Kidney glomerular epithelial cell (primary cell): ENCODE measurements around the gene MARK4.
"Not testable (repeated sequence)": the region's sequence is repeated elsewhere in the genome, so short reads cannot be mapped to it uniquely, and the experiment has no call there.

Source experiments
- DNase-seq: peaks from one replicate; lab custom pipeline; 2025; lab: John Stamatoyannopoulos, UW

The MARK4 gene

GRCh38 chr19:45305421-45305820 is 54.4 kb downstream of the MARK4 start:
- DNase-seq, result no peak

- no peak for DNase-seq
These were observed 55.0 kb downstream of the MARK4 start for GRCh38 chr19:45306040-45306439.

- DNase-seq, result no peak
These were observed 55.5 kb downstream of the MARK4 start for GRCh38 chr19:45306518-45307027.

- no peak for DNase-seq
These were observed 56.3 kb downstream of the MARK4 start for GRCh38 chr19:45307361-45307760.

GRCh38 chr19:45309322-45309721 is 58.3 kb downstream of the MARK4 start:
- not testable (repeated sequence) for DNase-seq

- no peak for DNase-seq
These were observed 60.5 kb downstream of the MARK4 start for GRCh38 chr19:45311621-45312020.

- DNase-seq, result not testable (repeated sequence)
These were observed 61.2 kb downstream of the MARK4 start for GRCh38 chr19:45312285-45312684.

GRCh38 chr19:45314708-45315245 is 63.7 kb downstream of the MARK4 start:
- DNase-seq, result no peak

GRCh38 chr19:45315304-45315703 is 64.2 kb downstream of the MARK4 start:
- DNase-seq, result no peak

- DNase-seq, result no peak
These were observed 70.1 kb downstream of the MARK4 start for GRCh38 chr19:45320997-45321775.

- DNase-seq, result no peak
These were observed 70.8 kb downstream of the MARK4 start for GRCh38 chr19:45321848-45322247.

- no peak for DNase-seq
These were observed 71.2 kb downstream of the MARK4 start for GRCh38 chr19:45322311-45322710.

- DNase-seq, result no peak
These were observed 71.7 kb downstream of the MARK4 start, which contains the start of gene CKM for GRCh38 chr19:45322744-45323281. Gene CKM (minus strand): TSS chr19:45322875. CDS start chr19:45319713, 3,162 bp downstream.

- no peak for DNase-seq
These were observed 72.6 kb downstream of the MARK4 start for GRCh38 chr19:45323671-45324081.

- no peak for DNase-seq
These were observed 73.4 kb downstream of the MARK4 start for GRCh38 chr19:45324349-45324907.

- DNase-seq, result no peak
These were observed 76.5 kb downstream of the MARK4 start for GRCh38 chr19:45327404-45328143.

- DNase-seq, result no peak
These were observed 80.3 kb downstream of the MARK4 start for GRCh38 chr19:45331411-45331810.

- no peak for DNase-seq
These were observed 82.7 kb downstream of the MARK4 start for GRCh38 chr19:45333609-45334303.

GRCh38 chr19:45334881-45335280 is 83.8 kb downstream of the MARK4 start:
- DNase-seq, result not testable (repeated sequence)

- no peak for DNase-seq
These were observed 85.7 kb downstream of the MARK4 start for GRCh38 chr19:45336696-45337251.

- no peak for DNase-seq
These were observed 88.6 kb downstream of the MARK4 start for GRCh38 chr19:45339629-45340028.
